Heart left ventricle (tissue), 13 donors: ENCODE data around the gene TRIP12.

Source experiments
- CTCF ChIP-seq, 12 donors: fragments of 200-600 bp; sonication (generic) in 4 of 12; IDR thresholded peaks; one replicate each; pipeline versions ENCODE4 v1.5.0 to v1.8.0; 2018 to 2022; ENCODE audit warnings: antibody characterized with exemption in 12 of 12, mild to moderate bottlenecking in 5 of 12
- POLR2A ChIP-seq, 2 donors: fragments of 450-650 bp; IDR thresholded peaks; one replicate each; pipeline ENCODE4 v1.6.1; 2017; ENCODE audit warnings: antibody characterized with exemption in 2 of 2, mild to moderate bottlenecking in 2 of 2, moderate library complexity in 2 of 2
- donor health status: ischemic (EF 13 %, LVEDD 7.1; RV severe dilation, severe dysfunction).
- donor health status: DM: no; HTN: yes; CAD: no.
- donor health status: DM: no; HTN: no; CAD: no.
- donor health status: ischemic (EF 25% LVEDD 6.9; RV normal size, moderate dysfunction).
- donor health status: ischemic (EF 25% LVEDD 5.7; RV mildly dilated, moderate dysfunction).
- donor health status: ischemic (EF 35%, LVEDD 5.7; RV mildly dilated, moderate dysfunction).
- donor health status: nonischemic (EF 11% LVEDD 7.7; RV severe dilation, severe dysfunction).
- donor health status: DM: yes; HTN: yes; CAD: no.
- donor health status: PGD.
- donor health status: ischemic (EF 29% LVEDD 5.4; RV normal size, mild dysfunction).
- donor health status: nonischemic (EF 23%, LVEDD 6.1; RV moderate dilation, normal function).

- TF ChIP-seq CTCF (IDR thresholded peaks at IDR 0.05): no peak
- TF ChIP-seq POLR2A (IDR thresholded peaks at IDR 0.05): no peak
Observed at GRCh38 chr2:229921101-229921891, 513 bp downstream of the TRIP12 start.
